H9 (cell line): ENCODE results near the gene STAG2. TPM values are rescaled to one million over a fixed set of nuclear protein-coding genes. Genes with fewer than 3 reads are reported as not detected.

ENCODE experiments used
- DNase-seq: peaks from one replicate; pipeline ENCODE4 v3.0.0-alpha.2; 2017
- H2AFZ ChIP-seq: one replicate; pipeline ENCODE4 v1.6.1; 2013; ENCODE audit warnings: mild to moderate bottlenecking, low read length, control low read depth, moderate library complexity
- H2AK5ac ChIP-seq: 2 replicates; pipeline ENCODE4 v1.6.1; 2013; ENCODE audit warnings: low read length, control low read depth, mixed read lengths; ENCODE audit not compliant: insufficient read length
- H2BK120ac ChIP-seq: one replicate; pipeline ENCODE4 v1.6.1; 2013; ENCODE audit warnings: low read depth, mild to moderate bottlenecking, low read length, control low read depth, inconsistent platforms; ENCODE audit not compliant: poor library complexity, severe bottlenecking
- H2BK12ac ChIP-seq: 2 replicates; pipeline ENCODE4 v1.6.1; 2013; ENCODE audit warnings: low read length, control low read depth, mixed read lengths, low read depth; ENCODE audit not compliant: insufficient read length
- H2BK15ac ChIP-seq: 2 replicates; pipeline ENCODE4 v1.6.1; 2013; ENCODE audit warnings: low read depth, low read length, control low read depth
- H2BK20ac ChIP-seq: one replicate; pipeline ENCODE4 v1.6.1; 2013; ENCODE audit warnings: low read depth, mild to moderate bottlenecking, low read length, control low read depth, inconsistent platforms; ENCODE audit not compliant: poor library complexity, severe bottlenecking
- H2BK5ac ChIP-seq: 2 replicates; pipeline ENCODE4 v1.6.1; 2013; ENCODE audit warnings: low read length, control low read depth, mixed read lengths; ENCODE audit not compliant: insufficient read length
- H3K14ac ChIP-seq: 2 replicates; pipeline ENCODE4 v1.6.1; 2013; ENCODE audit warnings: low read length, control low read depth; ENCODE audit not compliant: insufficient read depth
- H3K18ac ChIP-seq: 2 replicates; pipeline ENCODE4 v1.6.1; 2013; ENCODE audit warnings: low read depth, mild to moderate bottlenecking, mixed read lengths, low read length, control low read depth; ENCODE audit not compliant: insufficient read length
- H3K23ac ChIP-seq: 2 replicates; pipeline ENCODE4 v1.6.1; 2013; ENCODE audit warnings: low read length, control low read depth, mixed read lengths, low read depth; ENCODE audit not compliant: insufficient read length
- H3K23me2 ChIP-seq: 2 replicates; pipeline ENCODE4 v1.6.1; 2013; ENCODE audit warnings: low read depth, mild to moderate bottlenecking, mixed read lengths, low read length, control low read depth; ENCODE audit not compliant: insufficient read length, poor library complexity, severe bottlenecking
- H3K27ac ChIP-seq: 2 replicates; pipeline ENCODE4 v1.5.1; 2013; ENCODE audit warnings: low read length, control low read depth, mixed read lengths, low read depth; ENCODE audit not compliant: insufficient read length
- H3K27me3 ChIP-seq: 2 replicates; pipeline ENCODE4 v1.6.1; 2013; ENCODE audit warnings: low read length, control low read depth, inconsistent platforms; ENCODE audit not compliant: insufficient read depth
- H3K4ac ChIP-seq: 2 replicates; pipeline ENCODE4 v1.6.1; 2013; ENCODE audit warnings: low read depth, mild to moderate bottlenecking, control low read depth, inconsistent platforms, low read length, moderate library complexity
- H3K4me1 ChIP-seq: 2 replicates; pipeline ENCODE4 v1.6.1; 2013; ENCODE audit warnings: low read length, control low read depth, inconsistent platforms; ENCODE audit not compliant: insufficient read depth
- H3K4me2 ChIP-seq: 2 replicates; pipeline ENCODE4 v1.6.1; 2013; ENCODE audit warnings: low read length, control low read depth, mixed read lengths; ENCODE audit not compliant: insufficient read length, insufficient read depth
- H3K56ac ChIP-seq: 2 replicates; pipeline ENCODE4 v1.6.1; 2013; ENCODE audit warnings: low read depth, mild to moderate bottlenecking, mixed read lengths, low read length, control low read depth; ENCODE audit not compliant: insufficient read length
- H3K79me1 ChIP-seq: 2 replicates; pipeline ENCODE4 v1.6.1; 2013; ENCODE audit warnings: low read depth, mild to moderate bottlenecking, moderate library complexity, low read length, control low read depth, inconsistent platforms; ENCODE audit not compliant: insufficient read depth, poor library complexity, severe bottlenecking
- H3K79me2 ChIP-seq: 2 replicates; pipeline ENCODE4 v1.6.1; 2013; ENCODE audit warnings: low read length, control low read depth, inconsistent platforms; ENCODE audit not compliant: insufficient read depth
- H3K9ac ChIP-seq: 2 replicates; pipeline ENCODE4 v1.6.1; 2013; ENCODE audit warnings: low read length, control low read depth, mixed read lengths; ENCODE audit not compliant: insufficient read length; ENCODE audit errors: extremely low read depth
- H3K9me3 ChIP-seq: one replicate; pipeline ENCODE4 v1.6.1; 2013; ENCODE audit warnings: low read depth, low read length, inconsistent platforms; ENCODE audit not compliant: control insufficient read depth
- H3T11ph ChIP-seq: one replicate; pipeline ENCODE4 v1.6.1; 2013; ENCODE audit warnings: mild to moderate bottlenecking, low read length, control low read depth, inconsistent platforms
- H4K20me1 ChIP-seq: one replicate; pipeline ENCODE4 v1.6.1; 2013; ENCODE audit not compliant: control insufficient read depth, insufficient read length, insufficient read depth
- H4K5ac ChIP-seq: 2 replicates; pipeline ENCODE4 v1.6.1; 2013; ENCODE audit warnings: low read depth, mild to moderate bottlenecking, mixed read lengths, low read length, control low read depth; ENCODE audit not compliant: insufficient read length
- H4K8ac ChIP-seq: replicated peaks from 2 replicates; pipeline ENCODE4 v1.6.1; 2013; ENCODE audit warnings: low read length, control low read depth, mixed read lengths, low read depth; ENCODE audit not compliant: insufficient read length
- H4K91ac ChIP-seq: 2 replicates; pipeline ENCODE4 v1.6.1; 2013; ENCODE audit warnings: low read depth, mild to moderate bottlenecking, moderate library complexity, mixed read lengths, low read length, control low read depth; ENCODE audit not compliant: insufficient read length
- H3K27ac Mint-ChIP-seq, 3 experiments: 2 replicates in 2 of 3; 3 replicates in 1 of 3; pipeline ENCODE4 v1.8.0; 2020 to 2021; ENCODE audit warnings: mixed read lengths in 3 of 3, mild to moderate bottlenecking in 1 of 3, moderate library complexity in 1 of 3
- H3K27me3 Mint-ChIP-seq: 2 replicates; pipeline ENCODE4 v1.8.0; 2021; ENCODE audit warnings: low read depth, mild to moderate bottlenecking, moderate library complexity, mixed read lengths
- H3K36me3 Mint-ChIP-seq, 3 experiments: 2 replicates in 2 of 3; 3 replicates in 1 of 3; pipeline ENCODE4 v1.8.0; 2020 to 2021; ENCODE audit warnings: low read depth in 3 of 3, mixed read lengths in 3 of 3; ENCODE audit not compliant: insufficient read depth in 1 of 3
- H3K4me1 Mint-ChIP-seq, 2 experiments: 2 replicates each; pipeline ENCODE4 v1.8.0; 2020; ENCODE audit warnings: mixed read lengths in 2 of 2
- H3K4me3 Mint-ChIP-seq, 2 experiments: 2 replicates in 1 of 2; 3 replicates in 1 of 2; pipeline ENCODE4 v1.8.0; 2020 to 2021; ENCODE audit warnings: mild to moderate bottlenecking in 2 of 2, mixed read lengths in 2 of 2, moderate library complexity in 1 of 2
- H3K9me3 Mint-ChIP-seq, 2 experiments: 2 replicates in 1 of 2; 3 replicates in 1 of 2; pipeline ENCODE4 v1.8.0; 2020; ENCODE audit warnings: mild to moderate bottlenecking in 2 of 2, mixed read lengths in 2 of 2, moderate library complexity in 1 of 2
- CTCF ChIP-seq: fragments of 200-600 bp; sonication (generic); conservative IDR thresholded peaks from 3 replicates; pipeline ENCODE4 v1.8.0; 2021; ENCODE audit warnings: antibody characterized with exemption, mild to moderate bottlenecking
- WGBS: extraction: QIAGEN DNeasy Blood & Tissue Kit; methylation state at CpG from one replicate; pipeline ENCODE4 v1.1.7; 2013; ENCODE audit warnings: missing lambda C conversion rate, low lambda C conversion rate, mixed read lengths; ENCODE audit not compliant: insufficient read length; ENCODE audit errors: extremely low coverage; 5-methylcytosine and 5-hydroxymethylcytosine counted together
- total RNA-seq: library from RNA; stranded (reverse); gene quantifications from 2 replicates; pipeline ENCODE4 v1.2.1, GENCODE V29; 2021

Gene STAG2
- total RNA-seq, 1 experiment from 2014 or later = 81.6 TPM

DNA sequence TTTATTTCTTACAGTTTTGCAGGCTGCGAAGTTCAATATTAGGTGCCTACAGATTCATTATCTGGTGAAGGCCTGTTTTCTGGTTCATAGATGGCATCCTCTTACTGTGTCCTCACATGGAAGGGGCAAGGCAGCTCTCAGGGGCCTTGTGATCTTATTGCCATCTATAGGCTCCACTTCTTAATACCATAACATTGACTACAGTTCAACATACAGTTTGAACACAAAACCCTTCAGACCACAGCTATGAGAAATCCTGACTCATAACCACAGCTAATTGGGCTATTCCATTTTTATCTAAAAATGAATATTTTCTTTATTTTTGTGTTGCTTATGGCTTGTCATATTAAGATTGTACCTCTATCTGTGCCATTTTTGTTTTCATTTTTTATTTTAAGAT is 72.3 kb downstream of the STAG2 start:
- DNase-seq = no peak
- H4K20me1 ChIP-seq = no peaks in the 10 kb centered on the region
- no peak overlapping the region for H3K27ac Mint-ChIP-seq
- no peak overlapping the region for H3K9ac ChIP-seq
- H2BK20ac ChIP-seq = no peak overlapping the region
- no peaks in the 10 kb centered on the region for H3K79me1 ChIP-seq
- H2BK5ac ChIP-seq = no peak overlapping the region
- H3K56ac ChIP-seq = no peak overlapping the region
- no CpG with 5 or more reads among the region's 1 CpG for WGBS
- no peak overlapping the region for H4K8ac ChIP-seq
- no peak overlapping the region for H2AK5ac ChIP-seq
- no peaks in the 10 kb centered on the region for H3K27me3 ChIP-seq
- no peak overlapping the region for H3K4me3 Mint-ChIP-seq
- H4K5ac ChIP-seq = no peak overlapping the region
- H3K36me3 Mint-ChIP-seq = peaks cover 16 to 32% (median 23%) of the 10 kb centered on the region in 3 experiments; a peak in 5 of 7 replicates
- H3K27me3 Mint-ChIP-seq = no peaks in the 10 kb centered on the region
- H3K23ac ChIP-seq = no peak overlapping the region
- TF ChIP-seq CTCF = no peak
- no peaks in the 10 kb centered on the region for H3K79me2 ChIP-seq
- no peak overlapping the region for H4K91ac ChIP-seq
- no peaks in the 10 kb centered on the region for H3K4me1 ChIP-seq
- H3T11ph ChIP-seq = no peak overlapping the region
- no peak overlapping the region for H2BK15ac ChIP-seq
- no peak overlapping the region for H2BK12ac ChIP-seq
- no peak overlapping the region for H3K14ac ChIP-seq
- peaks cover 10% of the 10 kb centered on the region for H3K9me3 ChIP-seq
- no peak overlapping the region for H3K4me2 ChIP-seq
- no peak overlapping the region for H3K27ac ChIP-seq
- H3K4me1 Mint-ChIP-seq = no peaks in the 10 kb centered on the region
- H3K4ac ChIP-seq = no peak overlapping the region
- H3K18ac ChIP-seq = no peak overlapping the region
- H2BK120ac ChIP-seq = no peak overlapping the region
- no peak overlapping the region for H2AFZ ChIP-seq
- H3K23me2 ChIP-seq = no peaks in the 10 kb centered on the region
- H3K9me3 Mint-ChIP-seq = peaks cover 0 to 21% of the 10 kb centered on the region in 2 experiments; a peak in 2 of 5 replicates
